ENCODE results near the gene AIF1L. TPM values are rescaled to one million over a fixed set of nuclear protein-coding genes. Genes with fewer than 3 reads are reported as not detected.
A peak's percentile ranks its signal among the peaks of the same experiment; 100 is the strongest.
"Not testable (repeated sequence)": the region's sequence is repeated elsewhere in the genome, so short reads cannot be mapped to it uniquely, and the experiment has no call there.

Gene AIF1L
- total RNA-seq, 1 donor from 2014 or later = 57.2 TPM

GRCh38 chr9:131117762-131118145 lies 21.4 kb downstream of the AIF1L start:
- DNase-seq (ENCODE audit: low spot score) = no peak

DNA sequence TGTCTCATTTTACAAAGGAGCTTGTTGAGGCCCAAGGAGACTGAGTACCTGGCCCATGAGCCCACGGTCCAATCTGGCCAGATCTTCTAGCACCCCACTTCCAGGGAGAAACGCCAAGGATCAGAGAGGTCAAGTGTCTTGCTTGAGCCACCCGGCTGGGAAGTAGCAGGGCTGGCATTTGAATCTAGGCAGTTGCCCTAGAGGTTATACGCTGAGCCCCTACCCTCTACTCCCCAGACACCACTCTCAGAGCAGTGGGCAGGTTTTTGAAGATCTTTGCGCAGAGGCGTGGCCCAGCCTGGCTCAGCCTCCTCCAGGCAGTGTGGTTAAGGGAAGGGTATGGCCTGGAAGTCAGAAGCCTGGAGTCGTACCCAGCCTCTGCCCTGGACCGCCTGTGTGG lies 23.3 kb downstream of the AIF1L start:
- DNase-seq (ENCODE audit: low spot score) = peak; percentile 57

GRCh38 chr9:131120620-131121228 lies 24.4 kb downstream of the AIF1L start:
- DNase-seq (ENCODE audit: low spot score) = peak; percentile 57

GRCh38 chr9:131121346-131121745 lies 25.0 kb downstream of the AIF1L start:
- peak; percentile 74 for DNase-seq (ENCODE audit: low spot score)

- DNase-seq (ENCODE audit: low spot score) = peak; percentile 43
Observed at GRCh38 chr9:131122158-131122557, 25.8 kb downstream of the AIF1L start.

DNA sequence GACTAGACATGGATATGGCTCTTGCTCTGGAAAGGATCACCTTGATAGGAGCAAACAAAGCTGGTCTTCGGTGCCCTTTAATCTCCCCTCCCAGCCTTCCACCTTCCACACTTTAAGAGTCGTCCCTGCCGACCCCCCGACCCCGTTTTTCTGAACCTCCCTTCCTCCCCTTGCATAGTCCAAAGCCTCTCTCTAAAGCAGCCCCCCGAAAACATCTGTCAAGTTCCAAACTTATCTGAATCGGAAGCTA lies 28.6 kb downstream of the AIF1L start:
- DNase-seq (ENCODE audit: low spot score) = no peak

DNA sequence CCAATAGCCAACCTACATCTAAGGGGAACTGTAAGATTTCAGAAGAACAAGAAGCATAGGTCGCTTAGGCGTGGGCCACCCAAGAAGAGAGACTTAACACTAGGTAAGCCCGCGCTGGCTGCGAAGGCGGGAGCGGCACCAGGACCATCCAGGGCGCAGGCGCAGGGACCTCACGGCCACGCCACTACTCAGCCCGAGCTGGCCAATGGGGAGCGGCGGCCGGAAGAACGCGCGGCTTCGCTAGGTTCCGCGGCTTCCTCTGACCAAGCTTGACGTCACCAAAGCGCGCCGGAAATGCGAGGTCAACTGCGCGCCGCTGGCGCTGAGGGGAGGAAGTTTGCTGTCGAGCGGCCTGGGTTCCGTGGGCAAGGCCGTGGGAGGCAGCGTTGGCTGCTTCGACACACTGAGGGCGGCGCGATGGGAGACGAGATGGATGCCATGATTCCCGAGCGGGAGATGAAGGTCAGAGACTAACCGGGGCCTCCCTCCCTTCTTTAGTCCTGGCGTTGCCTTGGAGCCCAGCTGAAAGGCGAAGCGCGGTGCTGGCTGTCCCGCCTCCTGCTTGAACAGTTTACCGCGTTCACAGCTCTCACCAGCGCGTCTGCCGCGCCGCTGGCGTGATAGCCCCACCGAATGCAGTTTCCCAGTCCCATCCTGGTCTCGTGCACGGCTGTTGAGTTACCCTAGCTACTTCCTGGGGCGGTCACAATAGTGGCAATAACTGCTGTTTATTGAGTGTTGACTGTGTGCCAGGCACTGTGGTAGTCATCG lies 29.1 kb downstream of the AIF1L start, which contains the start of gene NUP214:
Gene NUP214 (plus strand): TSS at position 299 of the 771 bp plus-strand sequence. CDS start 119 bp downstream, at position 418.
- peak; percentile 100 for DNase-seq (ENCODE audit: low spot score)

GRCh38 chr9:131126059-131126426 lies 29.7 kb downstream of the AIF1L start:
- no peak for DNase-seq (ENCODE audit: low spot score)

DNA sequence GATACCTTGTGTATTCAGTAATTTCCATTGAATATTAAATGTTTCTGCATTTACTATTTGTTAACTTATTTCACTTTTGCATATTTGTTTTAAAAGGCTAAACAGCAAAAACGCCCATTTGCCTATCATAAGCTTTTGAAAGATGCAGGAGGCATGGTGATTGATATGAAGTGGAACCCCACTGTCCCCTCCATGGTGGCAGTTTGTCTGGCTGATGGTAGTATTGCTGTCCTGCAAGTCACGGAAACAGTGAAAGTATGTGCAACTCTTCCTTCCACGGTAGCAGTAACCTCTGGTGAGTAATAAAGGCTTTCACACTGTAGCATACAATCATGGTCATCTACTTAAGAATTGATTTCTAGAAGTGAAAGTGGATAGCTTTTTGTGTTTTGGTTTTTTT lies 32.9 kb downstream of the AIF1L start:
- DNase-seq (ENCODE audit: low spot score) = no peak

- no peak for DNase-seq (ENCODE audit: low spot score)
Observed at GRCh38 chr9:131138676-131139075, 42.3 kb downstream of the AIF1L start.

- DNase-seq (ENCODE audit: low spot score) = no peak
Observed at GRCh38 chr9:131140112-131140511, 43.8 kb downstream of the AIF1L start.

DNA sequence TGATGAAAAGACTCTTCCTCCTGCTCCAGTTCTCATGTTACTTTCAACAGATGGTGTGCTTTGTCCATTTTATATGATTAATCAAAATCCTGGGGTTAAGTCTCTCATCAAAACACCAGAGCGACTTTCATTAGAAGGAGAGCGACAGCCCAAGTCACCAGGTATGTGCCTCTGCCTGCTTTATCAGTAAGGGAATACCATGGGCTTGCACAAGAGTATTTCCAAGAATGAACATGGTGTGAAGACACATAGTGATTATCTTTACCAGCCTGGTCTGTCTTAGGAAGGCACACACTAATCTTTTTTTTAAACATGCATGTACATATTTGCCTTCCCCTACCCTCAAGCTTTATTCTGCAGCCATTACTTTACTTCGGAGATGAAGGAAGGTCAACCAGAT lies 44.2 kb downstream of the AIF1L start:
- DNase-seq (ENCODE audit: low spot score) = no peak

GRCh38 chr9:131142160-131142559 lies 45.8 kb downstream of the AIF1L start:
- DNase-seq (ENCODE audit: low spot score) = no peak

DNA sequence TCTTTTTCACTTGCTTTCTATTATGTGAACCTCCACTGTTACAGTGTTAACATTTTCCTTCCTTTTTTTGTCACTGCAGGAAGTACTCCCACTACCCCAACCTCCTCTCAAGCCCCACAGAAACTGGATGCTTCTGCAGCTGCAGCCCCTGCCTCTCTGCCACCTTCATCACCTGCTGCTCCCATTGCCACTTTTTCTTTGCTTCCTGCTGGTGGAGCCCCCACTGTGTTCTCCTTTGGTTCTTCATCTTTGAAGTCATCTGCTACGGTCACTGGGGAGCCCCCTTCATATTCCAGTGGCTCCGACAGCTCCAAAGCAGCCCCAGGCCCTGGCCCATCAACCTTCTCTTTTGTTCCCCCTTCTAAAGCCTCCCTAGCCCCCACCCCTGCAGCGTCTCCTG lies 47.9 kb downstream of the AIF1L start:
- no peak for DNase-seq (ENCODE audit: low spot score)

- DNase-seq (ENCODE audit: low spot score) = no peak
Observed at GRCh38 chr9:131145245-131145644, 48.9 kb downstream of the AIF1L start.

GRCh38 chr9:131146186-131146585 lies 49.9 kb downstream of the AIF1L start:
- DNase-seq (ENCODE audit: low spot score) = no peak

DNA sequence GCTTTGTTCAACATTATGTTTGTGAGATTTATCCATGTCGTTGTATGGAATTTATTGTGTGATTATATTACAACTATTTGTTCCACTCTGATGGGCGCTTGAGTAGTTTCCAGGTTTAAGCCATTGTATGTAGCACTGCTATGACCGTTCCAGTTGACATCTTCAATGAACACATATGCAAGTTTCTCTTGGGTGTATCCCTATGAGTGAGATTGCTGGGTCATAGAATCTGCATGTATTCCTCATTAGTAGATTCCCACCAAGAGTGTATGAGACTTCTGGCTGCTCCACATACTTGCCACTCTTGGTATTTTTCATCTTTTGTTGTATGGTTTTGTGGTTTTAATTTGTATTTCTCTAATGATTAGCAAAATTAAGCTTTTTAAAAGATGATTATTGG lies 51.9 kb downstream of the AIF1L start:
- no peak for DNase-seq (ENCODE audit: low spot score)

GRCh38 chr9:131148966-131149687 lies 52.8 kb downstream of the AIF1L start:
- DNase-seq (ENCODE audit: low spot score) = no peak

GRCh38 chr9:131149688-131150053 lies 53.3 kb downstream of the AIF1L start:
- DNase-seq (ENCODE audit: low spot score) = no peak

DNA sequence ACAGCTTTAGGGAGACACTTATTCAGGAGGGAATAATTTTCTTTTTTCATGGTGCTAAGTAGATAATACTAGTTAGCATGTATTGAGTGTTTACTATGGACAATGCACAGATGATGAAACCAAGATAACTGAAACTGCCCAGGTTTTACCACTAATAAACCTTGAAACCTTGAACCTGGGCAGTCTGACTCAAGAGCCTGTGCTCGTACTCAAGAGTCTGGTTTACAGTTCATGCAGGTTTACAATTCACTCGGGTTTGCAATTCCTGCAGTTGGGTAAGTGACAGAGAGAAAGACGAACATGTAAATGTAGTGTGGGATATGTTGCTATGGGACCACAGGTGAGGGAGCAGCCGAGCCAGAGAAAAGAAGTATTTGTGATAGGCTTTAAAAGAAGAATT lies 57.3 kb downstream of the AIF1L start:
- DNase-seq (ENCODE audit: low spot score) = no peak

GRCh38 chr9:131158673-131159072 lies 62.3 kb downstream of the AIF1L start:
- not testable (repeated sequence) for DNase-seq (ENCODE audit: low spot score)

- DNase-seq (ENCODE audit: low spot score) = no peak
Observed at GRCh38 chr9:131160416-131161112, 64.2 kb downstream of the AIF1L start.
